ENCODE data around the gene RBM4.
A peak's percentile ranks its signal among the peaks of the same experiment; 100 is the strongest.

GRCh38 chr11:66677599-66678375 is 39.3 kb downstream of the RBM4 start, which contains the start of gene RBM4B:
- TF ChIP-seq CTCF (IDR thresholded peaks at IDR 0.05) (peak in 1 of 3 donors; percentile 11), POLR2A (IDR thresholded peaks at IDR 0.05) (peak; percentile 78), EP300 (IDR thresholded peaks at IDR 0.05) (peak; percentile 33)
